Gastroesophageal sphincter (tissue), 3 donors: ENCODE results near the gene PRX.

Source experiments
- CTCF ChIP-seq, 4 experiments: fragments of 200-600 bp in 2 of 4; fragments of 450-650 bp in 2 of 4; sonication (generic) in 1 of 4; IDR thresholded peaks; one replicate each; pipeline ENCODE4 v1.5.1; 2017 to 2019; ENCODE audit warnings: antibody characterized with exemption in 4 of 4, mild to moderate bottlenecking in 2 of 4, moderate library complexity in 2 of 4
- POLR2AphosphoS5 ChIP-seq: sonication (generic); formaldehyde crosslinking; IDR thresholded peaks from one replicate; pipeline ENCODE4 v1.6.1; 2017; ENCODE audit warnings: antibody characterized with exemption

- TF ChIP-seq POLR2AphosphoS5, result no peak
- no peak for TF ChIP-seq CTCF (IDR thresholded peaks at IDR 0.05)
Measured at GRCh38 chr19:40441719-40442253, 28.6 kb upstream of the PRX start.
